Cardiac muscle cell (in vitro differentiated cells and primary cell): ENCODE results near the gene HSPH1. TPM values are rescaled to one million over a fixed set of nuclear protein-coding genes. Genes with fewer than 3 reads are reported as not detected.

Source experiments
- DNase-seq, 2 donors: peaks; one replicate each; pipeline versions ENCODE4 v3.0.0 to v3.0.0-alpha.2; 2010 to 2017; ENCODE audit warnings: low read depth in 1 of 2, low spot score in 1 of 2
- H3K27ac ChIP-seq: fragments of 200-600 bp; sonication (generic); 2 replicates; pipeline ENCODE4 v1.5.1; 2016
- H3K27me3 ChIP-seq: fragments of 200-600 bp; sonication (generic); 2 replicates; pipeline ENCODE4 v1.6.0; 2016; ENCODE audit warnings: control low read depth
- H3K36me3 ChIP-seq: fragments of 200-600 bp; sonication (generic); 2 replicates; pipeline ENCODE4 v1.5.1; 2016; ENCODE audit warnings: control low read depth
- H3K4me1 ChIP-seq: fragments of 200-600 bp; sonication (generic); 2 replicates; pipeline ENCODE4 v1.8.1; 2017; ENCODE audit warnings: low read depth, mild to moderate bottlenecking, mixed run types
- H3K4me3 ChIP-seq: fragments of 200-600 bp; sonication (generic); 2 replicates; pipeline ENCODE4 v1.5.1; 2016; ENCODE audit warnings: mild to moderate bottlenecking
- H3K9me3 ChIP-seq: fragments of 200-600 bp; sonication (generic); 2 replicates; pipeline ENCODE4 v1.5.1; 2017; ENCODE audit warnings: low read depth, mild to moderate bottlenecking, control low read depth
- CTCF ChIP-seq: IDR thresholded peaks from 2 replicates; pipeline ENCODE4 v1.5.1; 2012; ENCODE audit warnings: low read depth, mild to moderate bottlenecking, low read length
- polyA plus RNA-seq: library from polyadenylated mRNA; unstranded; fragments of >200 nt; fragmentation: Nextera tagmentation; extraction: Ambion mirVana; gene quantifications from 2 replicates; pipeline ENCODE4 v1.2.1, GENCODE V29; 2016
- total RNA-seq: library from RNA; depleted of rRNA; stranded (reverse); fragments of >200 nt; gene quantifications from 2 replicates; pipeline ENCODE4 v1.2.3, GENCODE V29; 2016

The HSPH1 gene
- total and polyA plus RNA-seq, 2 experiments from 2014 or later: 25.8 to 50.8 TPM

- Histone ChIP-seq H3K27me3 (no peaks in the 10 kb centered on the region), H3K27ac (no peak overlapping the region), H3K9me3 (no peaks in the 10 kb centered on the region), H3K4me1 (no peaks in the 10 kb centered on the region), H3K4me3 (no peak overlapping the region), H3K36me3 (no peaks in the 10 kb centered on the region)
- no peak for TF ChIP-seq CTCF
- no peak for DNase-seq
Observed at GRCh38 chr13:31090096-31090495, 71.6 kb downstream of the HSPH1 start.

GRCh38 chr13:31089649-31090048 is 72.1 kb downstream of the HSPH1 start:
- no peaks in the 10 kb centered on the region for H3K4me1 ChIP-seq
- no peak overlapping the region for H3K27ac ChIP-seq
- no peak overlapping the region for H3K4me3 ChIP-seq
- no peak for DNase-seq
- H3K9me3 ChIP-seq: no peaks in the 10 kb centered on the region
- H3K27me3 ChIP-seq: no peaks in the 10 kb centered on the region
- no peak for TF ChIP-seq CTCF
- no peaks in the 10 kb centered on the region for H3K36me3 ChIP-seq

- no peaks in the 10 kb centered on the region for H3K36me3 ChIP-seq
- no peak for TF ChIP-seq CTCF
- H3K4me1 ChIP-seq: no peaks in the 10 kb centered on the region
- no peaks in the 10 kb centered on the region for H3K27me3 ChIP-seq
- H3K27ac ChIP-seq: no peak overlapping the region
- DNase-seq: no peak
- H3K4me3 ChIP-seq: no peak overlapping the region
- no peaks in the 10 kb centered on the region for H3K9me3 ChIP-seq
Observed at GRCh38 chr13:31088826-31089420, 72.8 kb downstream of the HSPH1 start.

Other genes with a start within 250 kb of the HSPH1 start
- not detected in 2 replicates for gene TEX26, start 229.2 kb downstream of the HSPH1 start, total RNA-seq
- not detected in 2 replicates for gene TEX26, start 229.2 kb downstream of the HSPH1 start, polyA plus RNA-seq
- 5.8 and 6.2 TPM in 2 replicates for gene B3GLCT, start 38.1 kb upstream of the HSPH1 start, total RNA-seq
- gene B3GLCT, start 38.1 kb upstream of the HSPH1 start, polyA plus RNA-seq: 4.5 and 9.5 TPM in 2 replicates